8988T (cell line): Measurements from ENCODE around the gene TTC29.
"Not testable (repeated sequence)": the region's sequence is repeated elsewhere in the genome, so short reads cannot be mapped to it uniquely, and the experiment has no call there.

Experiments
- DNase-seq: peaks from one replicate; pipeline ENCODE4 v3.0.0; 2011

Gene TTC29

GRCh38 chr4:146663968-146664311 lies 281.7 kb downstream of the TTC29 start:
- DNase-seq: not testable (repeated sequence)

GRCh38 chr4:146661367-146661766 lies 284.3 kb downstream of the TTC29 start:
- DNase-seq: no peak
